ENCODE results near the gene RAB7A.

- TF ChIP-seq POLR2A (IDR thresholded peaks at IDR 0.05; ENCODE audit: low read length): no peak
- TF ChIP-seq, protein P1, sequence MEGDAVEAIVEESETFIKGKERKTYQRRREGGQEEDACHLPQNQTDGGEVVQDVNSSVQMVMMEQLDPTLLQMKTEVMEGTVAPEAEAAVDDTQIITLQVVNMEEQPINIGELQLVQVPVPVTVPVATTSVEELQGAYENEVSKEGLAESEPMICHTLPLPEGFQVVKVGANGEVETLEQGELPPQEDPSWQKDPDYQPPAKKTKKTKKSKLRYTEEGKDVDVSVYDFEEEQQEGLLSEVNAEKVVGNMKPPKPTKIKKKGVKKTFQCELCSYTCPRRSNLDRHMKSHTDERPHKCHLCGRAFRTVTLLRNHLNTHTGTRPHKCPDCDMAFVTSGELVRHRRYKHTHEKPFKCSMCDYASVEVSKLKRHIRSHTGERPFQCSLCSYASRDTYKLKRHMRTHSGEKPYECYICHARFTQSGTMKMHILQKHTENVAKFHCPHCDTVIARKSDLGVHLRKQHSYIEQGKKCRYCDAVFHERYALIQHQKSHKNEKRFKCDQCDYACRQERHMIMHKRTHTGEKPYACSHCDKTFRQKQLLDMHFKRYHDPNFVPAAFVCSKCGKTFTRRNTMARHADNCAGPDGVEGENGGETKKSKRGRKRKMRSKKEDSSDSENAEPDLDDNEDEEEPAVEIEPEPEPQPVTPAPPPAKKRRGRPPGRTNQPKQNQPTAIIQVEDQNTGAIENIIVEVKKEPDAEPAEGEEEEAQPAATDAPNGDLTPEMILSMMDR (IDR thresholded peaks at IDR 0.05): no peak
- no peak for TF ChIP-seq CHD4 (IDR thresholded peaks at IDR 0.05; ENCODE audit: borderline replicate concordance)
- TF ChIP-seq, protein P2, sequence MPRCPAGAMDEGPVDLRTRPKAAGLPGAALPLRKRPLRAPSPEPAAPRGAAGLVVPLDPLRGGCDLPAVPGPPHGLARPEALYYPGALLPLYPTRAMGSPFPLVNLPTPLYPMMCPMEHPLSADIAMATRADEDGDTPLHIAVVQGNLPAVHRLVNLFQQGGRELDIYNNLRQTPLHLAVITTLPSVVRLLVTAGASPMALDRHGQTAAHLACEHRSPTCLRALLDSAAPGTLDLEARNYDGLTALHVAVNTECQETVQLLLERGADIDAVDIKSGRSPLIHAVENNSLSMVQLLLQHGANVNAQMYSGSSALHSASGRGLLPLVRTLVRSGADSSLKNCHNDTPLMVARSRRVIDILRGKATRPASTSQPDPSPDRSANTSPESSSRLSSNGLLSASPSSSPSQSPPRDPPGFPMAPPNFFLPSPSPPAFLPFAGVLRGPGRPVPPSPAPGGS (IDR thresholded peaks at IDR 0.05): no peak
- no peak for TF ChIP-seq SMC3 (IDR thresholded peaks at IDR 0.05)
These were observed 121.8 kb downstream of the RAB7A start for GRCh38 chr3:128847666-128848370.
